ENCODE data around the gene TNIP1. TPM values are rescaled to one million over a fixed set of nuclear protein-coding genes. Genes with fewer than 3 reads are reported as not detected.

TNIP1 gene
- total and polyA plus RNA-seq, 7 donors, result 55.1 to 210 (median 73.1) TPM

GRCh38 chr5:151006704-151007334, 74.0 kb downstream of the TNIP1 start:
- Histone ChIP-seq H3K27ac (peak overlapping the region; percentile 74 to 88 (median 80)), H3K4me3 (no peak overlapping the region), H3K9me3 (no peaks in the 10 kb centered on the region), H3K36me3 (no peaks in the 10 kb centered on the region), H3K27me3 (no peaks in the 10 kb centered on the region), H3K4me1 (peaks cover 0 to 43% (median 37%) of the 10 kb centered on the region in 4 donors)
- peak; percentile 83 for DNase-seq
- TF ChIP-seq POLR2AphosphoS5 (IDR thresholded peaks at IDR 0.05) (no peak), EP300 (IDR thresholded peaks at IDR 0.05) (no peak), CTCF (IDR thresholded peaks at IDR 0.05) (no peak), POLR2A (IDR thresholded peaks at IDR 0.05) (no peak)
- intact Hi-C loops (cut with DNase I), result no loop called here
- WGBS, 2 donors, result 52 to 81% methylated on average over 5 of the region's 5 CpGs

GRCh38 chr5:151005950-151006576, 74.8 kb downstream of the TNIP1 start:
- 52 to 61% methylated on average over 7 of the region's 7 CpGs for WGBS, 2 donors
- Histone ChIP-seq H3K4me3 (no peak overlapping the region), H3K4me1 (peaks cover 0 to 43% (median 37%) of the 10 kb centered on the region in 4 donors), H3K27ac (peak overlapping the region; percentile 74 to 88 (median 80)), H3K27me3 (no peaks in the 10 kb centered on the region), H3K36me3 (no peaks in the 10 kb centered on the region), H3K9me3 (no peaks in the 10 kb centered on the region)
- peak; percentile 98 for DNase-seq
- TF ChIP-seq CTCF (IDR thresholded peaks at IDR 0.05), result no peak
- TF ChIP-seq EP300 (IDR thresholded peaks at IDR 0.05), result peak in 2 of 4 donors; percentile 46 to 74
- TF ChIP-seq POLR2A (IDR thresholded peaks at IDR 0.05), result no peak
- TF ChIP-seq POLR2AphosphoS5 (IDR thresholded peaks at IDR 0.05), result peak; percentile 72 to 86 (median 72)
- intact Hi-C loops (cut with DNase I), result no loop called here

- 67 to 77% methylated on average over 5 of the region's 5 CpGs for WGBS, 2 donors
- H3K27ac ChIP-seq, result peak overlapping the region; percentile 74 to 88 (median 80)
- H3K4me1 ChIP-seq, result peaks cover 0 to 43% (median 37%) of the 10 kb centered on the region in 4 donors
- H3K4me3 ChIP-seq, result no peak overlapping the region
- H3K27me3 ChIP-seq, result no peaks in the 10 kb centered on the region
- no peaks in the 10 kb centered on the region for H3K36me3 ChIP-seq
- no peaks in the 10 kb centered on the region for H3K9me3 ChIP-seq
- TF ChIP-seq POLR2A (IDR thresholded peaks at IDR 0.05) (no peak), EP300 (IDR thresholded peaks at IDR 0.05) (peak; percentile 25 to 85 (median 50)), POLR2AphosphoS5 (IDR thresholded peaks at IDR 0.05) (peak; percentile 55 to 78 (median 64)), CTCF (IDR thresholded peaks at IDR 0.05) (no peak)
- DNase-seq, result peak; percentile 91
- intact Hi-C loops (cut with DNase I), result no loop called here
These were observed 75.5 kb downstream of the TNIP1 start for GRCh38 chr5:151005187-151005949.

GRCh38 chr5:151004499-151004898, 76.3 kb downstream of the TNIP1 start:
- no peak for DNase-seq
- TF ChIP-seq EP300 (IDR thresholded peaks at IDR 0.05), result no peak
- no peak for TF ChIP-seq CTCF (IDR thresholded peaks at IDR 0.05)
- no peak for TF ChIP-seq POLR2AphosphoS5 (IDR thresholded peaks at IDR 0.05)
- no peak for TF ChIP-seq POLR2A (IDR thresholded peaks at IDR 0.05)
- H3K36me3 ChIP-seq, result no peaks in the 10 kb centered on the region
- no peaks in the 10 kb centered on the region for H3K27me3 ChIP-seq
- H3K27ac ChIP-seq, result peak overlapping the region; percentile 74 to 88 (median 80)
- WGBS, 2 donors, result 19 to 76% methylated on average over 2 of the region's 2 CpGs
- H3K4me1 ChIP-seq, result peaks cover 0 to 50% (median 38%) of the 10 kb centered on the region in 4 donors
- no peaks in the 10 kb centered on the region for H3K9me3 ChIP-seq
- intact Hi-C loops (cut with DNase I), result loop anchor here (5.0 kb wide), 1 partner anchor 43 kb away; no protein-coding TSS in a partner anchor
- no peak overlapping the region for H3K4me3 ChIP-seq

Measured in sigmoid colon (tissue), 7 donors.